H1 (cell line): ENCODE results near the gene PPIP5K1. TPM values are rescaled to one million over a fixed set of nuclear protein-coding genes. Genes with fewer than 3 reads are reported as not detected.

Experiments
- CTCF ChIA-PET: fragments of 300-600 bp; sonication (Branson Sonifier 250); formaldehyde crosslinking; loops from one replicate; lab custom pipeline; 2021; ENCODE audit not compliant: partially characterized antibody; lab: Charles Lee
- POLR2A ChIA-PET: fragments of 300-600 bp; sonication (Branson Sonifier 250); formaldehyde crosslinking; loops from one replicate; lab custom pipeline; 2021; ENCODE audit warnings: inconsistent platforms; ENCODE audit not compliant: partially characterized antibody; lab: Charles Lee
- DNase-seq, 2 experiments: peaks; one replicate each; pipeline versions ENCODE4 v3.0.0 to v3.0.0-alpha.2; 2010 to 2022; ENCODE audit warnings: low spot score in 2 of 2, low read depth in 1 of 2, mixed read lengths in 1 of 2
- FAIRE-seq: peaks from 2 replicates; lab custom pipeline; 2011; peaks lifted over from hg19 to GRCh38; lab: Jason Lieb, UNC
- H2AFZ ChIP-seq: 2 replicates; pipeline ENCODE4 v1.8.1; 2012; ENCODE audit warnings: low read length, inconsistent platforms
- H2AK5ac ChIP-seq: 2 replicates; pipeline ENCODE4 v1.6.1; 2013; ENCODE audit warnings: low read depth, low read length
- H2BK120ac ChIP-seq: replicated peaks from 2 replicates; pipeline ENCODE3; 2013; ENCODE audit warnings: low read depth, low read length, inconsistent platforms
- H2BK12ac ChIP-seq: 2 replicates; pipeline ENCODE4 v1.6.1; 2013; ENCODE audit warnings: low read depth, low read length
- H2BK15ac ChIP-seq: 2 replicates; pipeline ENCODE4 v1.6.1; 2013; ENCODE audit warnings: low read length
- H2BK20ac ChIP-seq: 2 replicates; pipeline ENCODE4 v1.6.1; 2013; ENCODE audit warnings: low read length
- H2BK5ac ChIP-seq: 2 replicates; pipeline ENCODE4 v1.6.1; 2013; ENCODE audit warnings: low read depth, low read length
- H3K14ac ChIP-seq: 2 replicates; pipeline ENCODE4 v1.6.1; 2013; ENCODE audit warnings: inconsistent platforms; ENCODE audit not compliant: insufficient read length
- H3K18ac ChIP-seq: 2 replicates; pipeline ENCODE4 v1.6.1; 2013; ENCODE audit warnings: low read length; ENCODE audit errors: extremely low read depth
- H3K23ac ChIP-seq: 2 replicates; pipeline ENCODE4 v1.6.1; 2013; ENCODE audit warnings: inconsistent platforms; ENCODE audit not compliant: insufficient read length
- H3K23me2 ChIP-seq: 2 replicates; pipeline ENCODE4 v1.6.1; 2013; ENCODE audit warnings: low read depth, low read length
- H3K27ac ChIP-seq: 2 replicates; pipeline ENCODE4 v1.6.1; 2011; ENCODE audit warnings: low read depth, low read length, inconsistent platforms
- H3K27me3 ChIP-seq, 4 experiments: replicated peaks in 1 of 4; 1 replicate in 1 of 4; 2 replicates in 3 of 4; pipeline versions ENCODE4 v1.6.1 to v1.8.1; 2011 to 2013; ENCODE audit warnings: low read length in 3 of 4, mild to moderate bottlenecking in 3 of 4, inconsistent platforms in 2 of 4, mixed read lengths in 2 of 4, moderate library complexity in 1 of 4; ENCODE audit not compliant: control insufficient read depth in 3 of 4, insufficient read depth in 3 of 4; ENCODE audit errors: extremely low read depth in 1 of 4
- H3K36me3 ChIP-seq, 4 experiments: 2 replicates each; pipeline versions ENCODE4 v1.6.1 to v1.8.1; 2011 to 2013; ENCODE audit warnings: mild to moderate bottlenecking in 4 of 4, low read length in 3 of 4, moderate library complexity in 2 of 4, control low read depth in 1 of 4, inconsistent platforms in 1 of 4; ENCODE audit not compliant: insufficient read depth in 4 of 4, control insufficient read depth in 2 of 4
- H3K4ac ChIP-seq: replicated peaks from 2 replicates; pipeline ENCODE3; 2013; ENCODE audit warnings: low read length, low read depth, mixed read lengths, inconsistent platforms; ENCODE audit not compliant: insufficient read length
- H3K4me1 ChIP-seq, 4 experiments: replicated peaks in 1 of 4; 1 replicate in 1 of 4; 2 replicates in 3 of 4; pipeline versions ENCODE4 v1.6.1 to v1.8.1; 2011 to 2013; ENCODE audit warnings: low read length in 3 of 4, inconsistent platforms in 2 of 4, mixed read lengths in 1 of 4; ENCODE audit not compliant: insufficient read depth in 4 of 4, control insufficient read depth in 3 of 4
- H3K4me2 ChIP-seq, 2 experiments: 2 replicates each; pipeline versions ENCODE4 v1.6.1 to v1.8.1; 2011 to 2013; ENCODE audit warnings: low read depth in 2 of 2, low read length in 2 of 2, control low read depth in 1 of 2, inconsistent platforms in 1 of 2, mild to moderate bottlenecking in 1 of 2; ENCODE audit not compliant: insufficient read depth in 1 of 2
- H3K4me3 ChIP-seq, 4 experiments: fragments of 200-600, 300-600 bp in 1 of 4; sonication (generic), shearing (Covaris generic), sonication (Bioruptor Twin) in 1 of 4; 2 replicates each; pipeline versions ENCODE4 v1.5.1 to v1.8.1; 2011 to 2016; ENCODE audit warnings: low read length in 4 of 4, low read depth in 3 of 4, control low read depth in 2 of 4, inconsistent platforms in 2 of 4, mild to moderate bottlenecking in 2 of 4, mixed read lengths in 1 of 4, moderate library complexity in 1 of 4; ENCODE audit not compliant: insufficient read depth in 2 of 4; ENCODE audit errors: extremely low read depth in 1 of 4
- H3K56ac ChIP-seq: replicated peaks from 2 replicates; pipeline ENCODE3; 2013; ENCODE audit warnings: low read depth, mild to moderate bottlenecking, mixed read lengths, low read length, inconsistent platforms; ENCODE audit not compliant: insufficient read length
- H3K79me1 ChIP-seq: 2 replicates; pipeline ENCODE4 v1.6.1; 2013; ENCODE audit warnings: low read depth, low read length, control low read depth
- H3K79me2 ChIP-seq, 2 experiments: 2 replicates each; pipeline versions ENCODE4 v1.6.1 to v1.8.1; 2012 to 2013; ENCODE audit warnings: low read length in 2 of 2, mild to moderate bottlenecking in 2 of 2, inconsistent platforms in 1 of 2; ENCODE audit not compliant: insufficient read depth in 2 of 2, control insufficient read depth in 1 of 2
- H3K9ac ChIP-seq, 4 experiments: replicated peaks in 1 of 4; 1 replicate in 1 of 4; 2 replicates in 3 of 4; pipeline versions ENCODE4 v1.6.1 to v1.8.1; 2011 to 2013; ENCODE audit warnings: low read depth in 3 of 4, low read length in 3 of 4, control low read depth in 2 of 4, mild to moderate bottlenecking in 2 of 4, moderate library complexity in 2 of 4, inconsistent platforms in 1 of 4; ENCODE audit errors: extremely low read depth in 1 of 4
- H3K9me3 ChIP-seq, 2 experiments: 2 replicates each; pipeline versions ENCODE4 v1.6.1 to v1.8.1; 2012 to 2013; ENCODE audit warnings: mild to moderate bottlenecking in 2 of 2, moderate library complexity in 2 of 2, control low read depth in 1 of 2, inconsistent platforms in 1 of 2, low read depth in 1 of 2, low read length in 1 of 2, mixed read lengths in 1 of 2; ENCODE audit not compliant: insufficient read depth in 2 of 2
- H4K20me1 ChIP-seq, 2 experiments: replicated peaks in 1 of 2; 2 replicates each; pipeline versions ENCODE3 to v1.8.1; 2011 to 2013; ENCODE audit warnings: inconsistent platforms in 2 of 2, low read length in 2 of 2, mild to moderate bottlenecking in 1 of 2; ENCODE audit not compliant: insufficient read depth in 2 of 2, control insufficient read depth in 1 of 2
- H4K5ac ChIP-seq: 2 replicates; pipeline ENCODE4 v1.6.1; 2013; ENCODE audit warnings: low read length, low read depth, mixed read lengths, inconsistent platforms; ENCODE audit not compliant: insufficient read length
- H4K8ac ChIP-seq: 2 replicates; pipeline ENCODE4 v1.8.0; 2013; ENCODE audit warnings: mild to moderate bottlenecking, moderate library complexity, low read length, inconsistent platforms; ENCODE audit not compliant: insufficient read depth; ENCODE audit errors: extremely low read depth
- H4K91ac ChIP-seq: replicated peaks from 2 replicates; pipeline ENCODE3; 2013; ENCODE audit warnings: low read length, mixed read lengths, inconsistent platforms; ENCODE audit not compliant: insufficient read length
- BRCA1 ChIP-seq: IDR thresholded peaks from 2 replicates; pipeline ENCODE4 v1.6.1; 2012; ENCODE audit warnings: low read depth, low read length, improper control_type of control experiment
- CBX5 ChIP-seq: fragments of 300-800, 300-1000 bp; sonication (generic); IDR thresholded peaks from 2 replicates; pipeline ENCODE4 v1.7.1; 2016; ENCODE audit warnings: antibody characterized with exemption, low read length, low read depth
- CHD1 ChIP-seq: IDR thresholded peaks from 2 replicates; pipeline ENCODE4 v1.6.1; 2012; ENCODE audit warnings: low read depth, low read length, improper control_type of control experiment
- EZH2 ChIP-seq: fragments of 200-600 bp; sonication (generic); IDR thresholded peaks from 2 replicates; pipeline ENCODE4 v1.7.1; 2012; ENCODE audit warnings: low read depth, mild to moderate bottlenecking, moderate library complexity, low read length, inconsistent platforms; ENCODE audit not compliant: severe bottlenecking
- GTF2F1 ChIP-seq: IDR thresholded peaks from 2 replicates; pipeline ENCODE4 v1.6.1; 2012; ENCODE audit warnings: low read depth, low read length, improper control_type of control experiment, borderline replicate concordance
- HDAC2 ChIP-seq, 2 experiments: fragments of 300-600 bp in 1 of 2; sonication (generic) in 1 of 2; IDR thresholded peaks; 2 replicates each; pipeline ENCODE4 v1.6.1; 2011 to 2012; ENCODE audit warnings: low read depth in 2 of 2, low read length in 2 of 2, mild to moderate bottlenecking in 2 of 2, moderate library complexity in 2 of 2, borderline replicate concordance in 1 of 2, inconsistent platforms in 1 of 2
- TAF7 ChIP-seq: optimal IDR thresholded peaks from 2 replicates; pipeline ENCODE3; 2011; ENCODE audit warnings: low read depth, mild to moderate bottlenecking, inconsistent platforms, low read length, moderate library complexity, borderline replicate concordance
- TBP ChIP-seq: IDR thresholded peaks from 2 replicates; pipeline ENCODE4 v1.6.1; 2011; ENCODE audit warnings: low read depth, low read length, improper control_type of control experiment
- WGBS, 2 experiments: shearing (Covaris generic) in 1 of 2; methylation state at CpG; one replicate each; pipeline versions ENCODE4 v1.1.6 to v1.1.7; 2013 to 2015; ENCODE audit warnings: low lambda C conversion rate in 2 of 2, mixed read lengths in 2 of 2, inconsistent platforms in 1 of 2, low coverage in 1 of 2, missing lambda C conversion rate in 1 of 2; ENCODE audit not compliant: insufficient replicate concordance in 2 of 2, insufficient coverage in 1 of 2, insufficient read length in 1 of 2; ENCODE audit errors: extremely low coverage in 1 of 2, missing lambda C conversion rate in 1 of 2; 5-methylcytosine and 5-hydroxymethylcytosine counted together
- polyA plus RNA-seq, 7 experiments: library from polyadenylated mRNA; depleted of rRNA in 3 of 7; stranded (reverse) in 5 of 7; unstranded in 2 of 7; fragments of >200 nt in 5 of 7; fragments of 200-250 nt in 2 of 7; gene quantifications; 1 replicate in 5 of 7; 2 replicates in 1 of 7; 4 replicates in 1 of 7; pipeline versions ENCODE4 v1.2.1 to v1.2.3, GENCODE V29; 2011 to 2013; ENCODE audit warnings: missing spikeins in 2 of 7, mixed read lengths in 2 of 7
- total RNA-seq: library from RNA; stranded (reverse); fragmentation: NEBNext Ultra II Directional; extraction: Animal tissue kit (Norgen Biotek cat#: 25700); gene quantifications from 2 replicates; pipeline ENCODE4 v1.2.1, GENCODE V29; 2021
- TF ChIP-seq, protein P1 (sequence below): IDR thresholded peaks from 2 replicates; pipeline ENCODE4 v1.6.1; 2012; ENCODE audit warnings: inconsistent platforms

PPIP5K1 gene
- total and polyA plus RNA-seq, 2 of the 8 experiments (the other 6 are each of a cell fraction or from before 2014, with no cell fraction given), result 18.8 to 22.7 TPM

DNA sequence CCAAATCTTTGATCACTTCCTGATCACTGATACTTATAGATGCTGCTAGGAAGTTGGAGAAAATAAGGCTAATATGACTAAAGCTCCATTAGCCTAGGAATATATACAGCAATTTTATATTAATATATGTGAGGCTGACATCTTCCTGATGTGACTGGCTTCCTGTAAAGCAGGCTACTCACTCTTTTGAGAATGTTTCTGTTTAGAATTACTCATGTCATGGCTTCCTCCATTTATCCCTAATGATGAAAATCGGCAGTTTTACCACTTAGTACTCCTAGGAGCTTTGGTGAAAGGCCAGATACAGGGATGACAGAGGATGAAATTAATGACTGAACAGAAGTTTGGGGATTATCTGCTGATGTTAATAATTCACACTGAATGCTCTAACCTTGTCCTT, 76.5 kb downstream of the PPIP5K1 start:
- Histone ChIP-seq H3K23ac (no peak overlapping the region), H2BK20ac (no peak overlapping the region), H3K9me3 (no peaks in the 10 kb centered on the region), H3K4me3 (no peak overlapping the region), H2BK5ac (no peak overlapping the region), H4K5ac (no peak overlapping the region), H4K8ac (no peak overlapping the region), H3K56ac (no peak overlapping the region), H3K79me2 (no peaks in the 10 kb centered on the region), H3K27me3 (peaks cover 4 to 28% (median 17%) of the 10 kb centered on the region in 4 experiments), H3K4ac (no peak overlapping the region), H3K36me3 (no peaks in the 10 kb centered on the region), H3K14ac (no peak overlapping the region), H3K4me2 (no peak overlapping the region; a peak in 1 of 4 replicates), H2BK12ac (no peak overlapping the region), H3K4me1 (peaks cover 13 to 37% (median 16%) of the 10 kb centered on the region in 4 experiments; a peak in 6 of 7 replicates), H4K20me1 (peaks cover 0 to 2% of the 10 kb centered on the region in 2 experiments), H3K23me2 (peaks cover 24% of the 10 kb centered on the region), H3K9ac (no peak overlapping the region), H2AK5ac (no peak overlapping the region), H2AFZ (no peak overlapping the region), H4K91ac (no peak overlapping the region), H3K79me1 (no peaks in the 10 kb centered on the region), H2BK15ac (no peak overlapping the region), H2BK120ac (no peak overlapping the region), H3K18ac (no peak overlapping the region), H3K27ac (no peak overlapping the region)
- CTCF ChIA-PET, result interaction anchor here (0.9 to 9.4 kb wide), 26 partner anchors 8 to 258 kb away, joined by 3 to 121 read pairs (median 4); partner anchors contain the start of gene TP53BP1
- DNase-seq, result no peak
- FAIRE-seq, result no peak
- 85% methylated on average over 1 of the region's 1 CpG; no CpG with 5 or more reads in 1 of the 2 experiments for WGBS, 2 experiments
- TF ChIP-seq CBX5, result no peak
- no peak for TF ChIP-seq EZH2
- TF ChIP-seq HDAC2 (IDR thresholded peaks at IDR 0.05; ENCODE audit: borderline replicate concordance in 1 of 2, low read depth in 2 of 2, low read length in 2 of 2), result no peak
- TF ChIP-seq CHD1, result no peak
- TF ChIP-seq GTF2F1, result no peak
- no peak for TF ChIP-seq BRCA1
- no peak for TF ChIP-seq TBP
- TF ChIP-seq TAF7, result no peak
- TF ChIP-seq, protein P1, sequence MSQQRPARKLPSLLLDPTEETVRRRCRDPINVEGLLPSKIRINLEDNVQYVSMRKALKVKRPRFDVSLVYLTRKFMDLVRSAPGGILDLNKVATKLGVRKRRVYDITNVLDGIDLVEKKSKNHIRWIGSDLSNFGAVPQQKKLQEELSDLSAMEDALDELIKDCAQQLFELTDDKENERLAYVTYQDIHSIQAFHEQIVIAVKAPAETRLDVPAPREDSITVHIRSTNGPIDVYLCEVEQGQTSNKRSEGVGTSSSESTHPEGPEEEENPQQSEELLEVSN, result no peak
- POLR2A ChIA-PET, result interaction anchor here (0.6 to 1.7 kb wide), 3 partner anchors 10 to 20 kb away, joined by 3 to 8 read pairs (median 4); partner anchors contain the start of gene TP53BP1
